ENCODE results near the gene RNF157. TPM values are rescaled to one million over a fixed set of nuclear protein-coding genes. Genes with fewer than 3 reads are reported as not detected.

RNF157 gene
- total and polyA plus RNA-seq, 9 of the 15 experiments (the other 6 are each of a cell fraction or from before 2014, with no cell fraction given): 8.1 to 31.7 (median 20.8) TPM

GRCh38 chr17:76124582-76125390 is 115.5 kb downstream of the RNF157 start (continued):
- TF ChIP-seq NR4A1 (CRISPR knock-in tag; IDR thresholded peaks at IDR 0.05): no peak
- no peak for TF ChIP-seq NR4A1 (tag; IDR thresholded peaks at IDR 0.05)
- TF ChIP-seq MAZ (CRISPR knock-in tag; conservative IDR thresholded peaks at IDR 0.05 in 1 of 2, IDR thresholded peaks at IDR 0.05 in 1 of 2): 0 out of 4 replicates have a peak, but pooled peaks of 1 of the 2 experiments have one; percentile 30
- no peak for TF ChIP-seq MLLT1 (IDR thresholded peaks at IDR 0.05)
- no peak for TF ChIP-seq PCBP2 (IDR thresholded peaks at IDR 0.05; ENCODE audit: low read depth, low read length, poor library complexity, severe bottlenecking)
- peak; percentile 26; the same call in 1 of the 2 replicates for TF ChIP-seq MAX (CRISPR knock-in tag; IDR thresholded peaks at IDR 0.05)
- no peak for TF ChIP-seq NEUROD1 (IDR thresholded peaks at IDR 0.05; ENCODE audit: borderline replicate concordance, low read depth, low read length, partially characterized antibody)
- TF ChIP-seq CSDE1 (IDR thresholded peaks at IDR 0.05): no peak
- TF ChIP-seq ZBTB7A (IDR thresholded peaks at IDR 0.05; ENCODE audit: borderline replicate concordance, control insufficient read depth, low read depth, low read length): 0 out of 2 replicates have a peak, but pooled peaks have one; percentile 50
- TF ChIP-seq HMGN3 (IDR thresholded peaks at IDR 0.05; ENCODE audit: borderline replicate concordance, extremely low read depth, insufficient read length, low read depth, low read length): no peak
- no peak for TF ChIP-seq MNT (conservative IDR thresholded peaks at IDR 0.05)
